ENCODE measurements around the gene KLRC4. TPM values are rescaled to one million over a fixed set of nuclear protein-coding genes. Genes with fewer than 3 reads are reported as not detected.

KLRC4 gene
- total and polyA plus RNA-seq, 2 of the 8 experiments (the other 6 are each of a cell fraction or from before 2014, with no cell fraction given) = not detected

DNA sequence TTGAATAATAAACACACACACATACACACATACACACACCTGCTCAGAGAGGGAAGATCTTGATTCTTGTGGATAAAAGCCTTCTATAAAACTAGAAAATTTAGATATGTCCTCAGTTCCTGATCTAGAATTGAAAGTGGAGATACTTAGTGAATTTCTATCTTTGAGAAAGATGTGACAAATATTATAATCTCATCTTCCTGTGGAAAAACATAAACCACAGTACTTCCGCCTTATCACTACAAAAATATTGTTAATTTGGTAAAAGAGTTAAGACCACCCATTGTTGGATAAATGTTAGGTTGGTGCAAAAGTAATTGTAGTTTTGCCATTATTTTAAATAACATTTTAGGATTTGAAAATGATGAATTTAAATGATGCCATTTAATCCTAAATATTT is 19.7 kb downstream of the KLRC4 start, which contains the start of gene KLRK1:
KLRK1 (minus strand) TSS at position 138 of the 400 bp plus-strand sequence. CDS start 1,231 bp downstream, outside the sequence.
- Histone ChIP-seq H2BK120ac (replicated peaks; ENCODE audit: low read depth, low read length) (no peak within 1 kb of the TSS), H2AK5ac (ENCODE audit: low read depth, low read length) (no peak within 1 kb of the TSS), H3K14ac (ENCODE audit: insufficient read length) (no peak within 1 kb of the TSS), H2BK12ac (ENCODE audit: low read depth, low read length) (no peak within 1 kb of the TSS), H2AFZ (ENCODE audit: low read length) (no peak within 1 kb of the TSS), H3K9ac (replicated peaks in 1 of 4; ENCODE audit: extremely low read depth in 1 of 4, low read depth in 3 of 4, low read length in 3 of 4) (no peak within 1 kb of the TSS), H4K91ac (replicated peaks; ENCODE audit: insufficient read length, low read length) (no peak within 1 kb of the TSS), H3K79me2 (ENCODE audit: control insufficient read depth in 1 of 2, insufficient read depth in 2 of 2, low read length in 2 of 2) (no peaks in the 10 kb centered on the region), H3K9me3 (ENCODE audit: insufficient read depth in 2 of 2, low read depth in 1 of 2, low read length in 1 of 2) (no peaks in the 10 kb centered on the region), H4K5ac (ENCODE audit: insufficient read length, low read depth, low read length) (no peak within 1 kb of the TSS), H2BK20ac (ENCODE audit: low read length) (no peak within 1 kb of the TSS), H3K56ac (replicated peaks; ENCODE audit: insufficient read length, low read depth, low read length) (no peak within 1 kb of the TSS), H3K23ac (ENCODE audit: insufficient read length) (no peak within 1 kb of the TSS), H3K36me3 (ENCODE audit: control insufficient read depth in 2 of 4, insufficient read depth in 4 of 4, low read length in 3 of 4) (no peaks in the 10 kb centered on the region), H2BK15ac (ENCODE audit: low read length) (no peak within 1 kb of the TSS), H3K4me2 (ENCODE audit: insufficient read depth in 1 of 2, low read depth in 2 of 2, low read length in 2 of 2) (no peak within 1 kb of the TSS), H4K8ac (ENCODE audit: extremely low read depth, insufficient read depth, low read length) (no peak within 1 kb of the TSS), H3K27me3 (replicated peaks in 1 of 4; ENCODE audit: control insufficient read depth in 3 of 4, extremely low read depth in 1 of 4, insufficient read depth in 3 of 4, low read length in 3 of 4) (no peaks in the 10 kb centered on the region), H3K79me1 (ENCODE audit: low read depth, low read length) (no peaks in the 10 kb centered on the region), H3K4ac (replicated peaks; ENCODE audit: insufficient read length, low read depth, low read length) (no peak within 1 kb of the TSS), H3K18ac (ENCODE audit: extremely low read depth, low read length) (no peak within 1 kb of the TSS), H3K27ac (ENCODE audit: low read depth, low read length) (no peak within 1 kb of the TSS), H2BK5ac (ENCODE audit: low read depth, low read length) (no peak within 1 kb of the TSS), H4K20me1 (replicated peaks in 1 of 2; ENCODE audit: control insufficient read depth in 1 of 2, insufficient read depth in 2 of 2, low read length in 2 of 2) (no peaks in the 10 kb centered on the region), H3K23me2 (ENCODE audit: low read depth, low read length) (no peaks in the 10 kb centered on the region), H3K4me1 (replicated peaks in 1 of 4; ENCODE audit: control insufficient read depth in 3 of 4, insufficient read depth in 4 of 4, low read length in 3 of 4) (no peaks in the 10 kb centered on the region), H3K4me3 (ENCODE audit: extremely low read depth in 1 of 4, insufficient read depth in 2 of 4, low read depth in 3 of 4, low read length in 4 of 4) (no peak within 1 kb of the TSS)
- POLR2A ChIA-PET (ENCODE audit: partially characterized antibody) = no interaction called here
- no peak for DNase-seq (ENCODE audit: low read depth in 1 of 2, low spot score in 2 of 2)
- CTCF ChIA-PET (ENCODE audit: partially characterized antibody) = no interaction called here
- 86% methylated on average over 1 of the region's 1 CpG; no CpG with 5 or more reads in 1 of the 2 experiments for WGBS, 2 experiments (ENCODE audit: extremely low coverage in 1 of 2, insufficient coverage in 1 of 2, insufficient read length in 1 of 2, insufficient replicate concordance in 2 of 2, low coverage in 1 of 2, low lambda C conversion rate in 2 of 2, missing lambda C conversion rate in 1 of 2)
- no peak for FAIRE-seq
- no peak for TF ChIP-seq TAF7 (optimal IDR thresholded peaks at IDR 0.05; ENCODE audit: borderline replicate concordance, low read depth, low read length)
- no peak for TF ChIP-seq E2F6 (IDR thresholded peaks at IDR 0.05)
- no peak for TF ChIP-seq BCL11A (IDR thresholded peaks at IDR 0.05; ENCODE audit: low read depth in 2 of 2, low read length in 2 of 2)
- TF ChIP-seq SUZ12 (IDR thresholded peaks at IDR 0.05; ENCODE audit: low read length) = no peak
- TF ChIP-seq NANOG (IDR thresholded peaks at IDR 0.05; ENCODE audit: insufficient read depth, low read depth, low read length, poor library complexity, severe bottlenecking) = no peak
- TF ChIP-seq EP300 (IDR thresholded peaks at IDR 0.05; ENCODE audit: borderline replicate concordance in 1 of 2, low read depth in 2 of 2, low read length in 2 of 2) = no peak
- TF ChIP-seq POLR2AphosphoS5 (IDR thresholded peaks at IDR 0.05; ENCODE audit: low read depth, low read length) = no peak
- no peak for TF ChIP-seq RAD21 (IDR thresholded peaks at IDR 0.05 in 1 of 2, conservative IDR thresholded peaks at IDR 0.05 in 1 of 2; ENCODE audit: low read depth in 2 of 2, low read length in 2 of 2)
- no peak for TF ChIP-seq POU5F1 (IDR thresholded peaks at IDR 0.05; ENCODE audit: low read depth, low read length)
- no peak for TF ChIP-seq RXRA (IDR thresholded peaks at IDR 0.05; ENCODE audit: insufficient read depth, low read depth, low read length)
- TF ChIP-seq RBBP5 (IDR thresholded peaks at IDR 0.05; ENCODE audit: borderline replicate concordance, low read depth, low read length) = no peak
- no peak for TF ChIP-seq PHF8 (conservative IDR thresholded peaks at IDR 0.05; ENCODE audit: low read depth, low read length)
- no peak for TF ChIP-seq JUND (IDR thresholded peaks at IDR 0.05; ENCODE audit: low read length)
- TF ChIP-seq CREB1 (IDR thresholded peaks at IDR 0.05) = no peak

Measured in H1 (cell line).